Retina (tissue), 1 donor: ENCODE results near the gene KIAA1217.
"Not testable (repeated sequence)": the region's sequence is repeated elsewhere in the genome, so short reads cannot be mapped to it uniquely, and the experiment has no call there.

Experiments used
- DNase-seq: peaks from one replicate; pipeline ENCODE4 v3.0.0-alpha.2; 2016

Gene KIAA1217

GRCh38 chr10:24477915-24478314 is 269.0 kb downstream of the KIAA1217 start:
- DNase-seq: no peak

DNA sequence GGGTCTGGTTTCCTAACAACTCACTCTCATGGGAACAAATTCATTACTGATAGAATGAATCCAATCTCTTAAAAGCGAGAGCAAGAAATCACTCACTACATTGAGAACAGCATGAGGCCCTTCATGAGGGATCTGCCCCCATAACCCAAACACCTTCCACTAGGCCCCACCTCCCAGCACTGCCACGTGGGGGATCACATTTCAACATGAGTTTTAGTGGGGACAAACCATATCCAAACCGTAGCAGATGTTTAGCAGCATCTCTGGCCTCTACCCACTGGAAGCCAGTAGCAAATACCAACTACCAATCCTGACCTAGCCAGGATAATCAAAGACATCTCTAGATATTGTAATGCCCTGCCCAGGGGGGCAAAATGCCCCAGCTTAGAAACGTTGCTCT is 270.9 kb downstream of the KIAA1217 start:
- DNase-seq: no peak

DNA sequence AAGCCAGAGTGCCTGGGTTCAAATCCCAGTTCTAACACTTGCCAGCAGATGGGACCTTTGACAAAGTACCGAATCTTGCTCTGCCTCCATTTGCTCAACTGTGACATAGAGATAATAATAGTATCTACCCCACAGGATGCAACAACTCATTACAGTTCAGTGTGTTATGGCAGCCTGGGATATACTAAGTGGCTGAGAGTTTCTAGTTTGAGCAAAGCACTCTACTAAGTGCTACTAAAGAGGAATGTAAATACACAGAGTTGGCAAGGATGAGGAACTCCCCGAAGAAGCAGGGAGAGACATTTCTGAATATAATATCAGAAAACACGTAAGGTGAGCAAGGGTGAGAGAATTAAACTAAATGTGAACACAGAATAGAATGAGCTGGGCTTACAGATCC is 271.5 kb downstream of the KIAA1217 start:
- DNase-seq: no peak

GRCh38 chr10:24481241-24481640 is 272.3 kb downstream of the KIAA1217 start:
- no peak for DNase-seq

- not testable (repeated sequence) for DNase-seq
Observed at GRCh38 chr10:24482713-24483112, 273.8 kb downstream of the KIAA1217 start.

- DNase-seq: no peak
Observed at GRCh38 chr10:24483701-24484100, 274.8 kb downstream of the KIAA1217 start.

- DNase-seq: no peak
Observed at GRCh38 chr10:24484771-24485170, 275.8 kb downstream of the KIAA1217 start.

DNA sequence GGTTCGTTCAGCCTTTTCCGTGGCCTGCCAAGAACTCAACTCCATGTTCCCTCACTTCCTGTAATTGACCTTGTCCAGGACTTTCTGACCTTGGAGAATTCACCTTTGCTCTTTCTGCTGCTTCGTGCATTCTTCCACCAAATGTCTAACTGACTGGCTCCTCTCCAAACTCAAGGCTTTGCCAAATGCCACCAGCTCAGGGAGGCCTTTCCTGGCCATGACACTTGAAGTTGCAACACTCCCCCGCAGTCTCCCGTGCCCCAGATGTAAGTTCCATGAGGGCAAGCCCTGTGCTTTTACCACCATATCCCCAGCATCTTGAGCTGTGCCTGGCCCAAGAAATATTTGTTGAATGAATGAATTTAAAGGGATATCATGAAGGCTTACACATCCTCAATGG is 276.4 kb downstream of the KIAA1217 start:
- DNase-seq: no peak

DNA sequence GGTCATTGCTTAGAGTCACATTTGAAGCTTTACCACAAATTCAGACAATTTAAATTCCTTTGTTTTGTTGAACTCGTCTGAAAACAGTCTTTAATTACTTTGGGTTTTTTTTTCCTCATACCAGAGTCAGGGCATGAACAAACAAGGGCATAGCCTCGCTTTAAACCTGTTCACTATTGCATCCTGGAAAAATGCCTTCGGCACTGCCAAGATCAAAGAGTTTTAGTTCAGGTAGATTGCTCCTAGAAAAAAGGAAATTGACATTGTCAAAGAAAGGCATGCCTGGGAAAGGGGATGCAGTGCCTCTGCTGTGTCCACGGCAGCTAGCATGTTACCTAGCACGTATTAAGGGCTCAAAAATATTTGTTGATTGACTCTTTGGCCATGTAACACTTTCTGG is 279.7 kb downstream of the KIAA1217 start:
- DNase-seq: no peak

DNA sequence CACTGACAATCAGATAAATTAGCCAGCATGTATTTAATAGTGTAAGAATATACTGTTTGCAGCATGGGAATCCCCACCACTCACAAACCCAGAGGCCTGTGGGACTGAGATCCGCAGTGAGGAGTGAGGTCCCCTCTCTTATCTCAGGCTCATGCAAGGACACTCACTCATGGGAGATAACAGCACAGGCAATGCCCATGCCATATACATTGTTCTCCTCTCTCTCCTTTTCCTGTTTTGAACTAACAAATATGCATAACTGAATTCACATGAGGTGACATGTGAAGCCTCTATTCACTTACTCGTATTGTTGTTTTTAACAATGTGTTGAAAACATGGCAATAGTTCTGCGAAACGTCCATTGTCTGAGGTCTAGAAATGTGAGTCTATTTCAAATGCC is 284.2 kb downstream of the KIAA1217 start:
- DNase-seq: no peak

GRCh38 chr10:24494236-24494635 is 285.3 kb downstream of the KIAA1217 start:
- no peak for DNase-seq

DNA sequence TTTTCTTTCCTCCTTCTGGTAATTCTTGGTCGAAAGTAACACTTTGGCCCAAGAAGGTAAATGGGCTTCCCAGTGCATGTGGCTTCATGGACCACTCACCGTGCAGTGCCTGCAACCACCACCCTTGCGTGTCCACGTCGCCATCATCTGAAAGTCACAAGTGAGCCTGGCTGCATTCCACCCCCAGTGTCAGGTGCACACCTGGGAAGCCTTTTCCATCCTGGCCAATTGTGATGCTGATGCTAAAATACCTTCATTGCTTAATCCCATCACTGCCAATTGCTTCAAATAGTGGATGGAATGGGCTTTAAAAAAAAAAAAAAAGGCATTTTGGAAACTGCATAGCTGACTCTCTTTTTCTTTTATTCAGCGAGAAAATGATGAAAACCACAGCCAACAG is 285.8 kb downstream of the KIAA1217 start:
- no peak for DNase-seq

- DNase-seq: no peak
Observed at GRCh38 chr10:24495666-24496460, 286.9 kb downstream of the KIAA1217 start.

DNA sequence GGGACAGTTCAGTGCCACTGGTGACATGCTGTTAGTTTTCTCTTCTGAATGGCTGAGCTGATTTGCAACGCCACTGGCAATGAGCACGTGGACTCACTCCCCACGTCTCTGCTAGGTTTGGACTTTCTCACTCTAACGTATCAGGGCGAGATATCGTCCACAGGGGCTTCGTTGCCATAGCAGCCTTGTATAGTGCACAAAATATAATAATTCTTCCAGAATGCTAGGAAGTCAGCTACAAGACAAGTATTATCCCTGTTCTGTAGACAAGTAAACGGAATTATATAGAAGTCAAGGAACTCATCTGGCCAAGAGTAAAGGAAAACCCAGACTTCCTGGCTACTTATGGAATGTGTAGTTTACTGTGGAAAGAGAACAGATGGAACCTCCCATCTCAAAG is 288.0 kb downstream of the KIAA1217 start:
- peak; percentile 20 for DNase-seq

DNA sequence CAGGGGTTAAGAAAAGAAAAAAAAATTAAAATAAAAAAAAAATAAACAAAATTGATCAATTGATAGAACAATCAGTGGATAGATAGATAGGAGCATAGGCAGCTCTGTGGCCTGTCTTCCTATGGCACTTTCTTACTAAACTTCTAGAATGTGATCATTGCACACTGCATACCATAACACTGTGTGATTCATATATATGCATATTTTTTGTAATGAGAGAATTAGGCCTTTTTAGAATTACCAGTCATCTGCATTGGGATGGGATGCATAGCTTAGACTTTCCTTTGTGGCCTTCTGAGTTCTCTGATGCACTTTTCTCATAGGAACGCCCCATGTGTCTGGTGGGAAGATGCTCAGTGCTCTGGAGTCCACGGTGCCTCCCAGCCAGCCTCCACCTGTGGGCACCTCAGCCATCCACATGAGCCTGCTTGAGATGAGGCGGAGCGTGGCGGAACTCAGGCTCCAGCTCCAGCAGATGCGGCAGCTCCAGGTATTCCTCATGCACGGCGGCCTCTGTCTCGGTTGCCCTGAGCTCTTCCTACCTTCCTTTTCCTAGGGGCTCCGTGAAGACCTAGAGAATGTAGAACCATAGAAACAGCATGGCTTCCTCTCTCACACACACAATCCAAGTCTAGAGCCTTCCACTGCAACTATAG is 292.2 kb downstream of the KIAA1217 start:
- no peak for DNase-seq

GRCh38 chr10:24502006-24502405 is 293.1 kb downstream of the KIAA1217 start:
- DNase-seq: no peak

GRCh38 chr10:24502801-24503460 is 294.0 kb downstream of the KIAA1217 start:
- no peak for DNase-seq

DNA sequence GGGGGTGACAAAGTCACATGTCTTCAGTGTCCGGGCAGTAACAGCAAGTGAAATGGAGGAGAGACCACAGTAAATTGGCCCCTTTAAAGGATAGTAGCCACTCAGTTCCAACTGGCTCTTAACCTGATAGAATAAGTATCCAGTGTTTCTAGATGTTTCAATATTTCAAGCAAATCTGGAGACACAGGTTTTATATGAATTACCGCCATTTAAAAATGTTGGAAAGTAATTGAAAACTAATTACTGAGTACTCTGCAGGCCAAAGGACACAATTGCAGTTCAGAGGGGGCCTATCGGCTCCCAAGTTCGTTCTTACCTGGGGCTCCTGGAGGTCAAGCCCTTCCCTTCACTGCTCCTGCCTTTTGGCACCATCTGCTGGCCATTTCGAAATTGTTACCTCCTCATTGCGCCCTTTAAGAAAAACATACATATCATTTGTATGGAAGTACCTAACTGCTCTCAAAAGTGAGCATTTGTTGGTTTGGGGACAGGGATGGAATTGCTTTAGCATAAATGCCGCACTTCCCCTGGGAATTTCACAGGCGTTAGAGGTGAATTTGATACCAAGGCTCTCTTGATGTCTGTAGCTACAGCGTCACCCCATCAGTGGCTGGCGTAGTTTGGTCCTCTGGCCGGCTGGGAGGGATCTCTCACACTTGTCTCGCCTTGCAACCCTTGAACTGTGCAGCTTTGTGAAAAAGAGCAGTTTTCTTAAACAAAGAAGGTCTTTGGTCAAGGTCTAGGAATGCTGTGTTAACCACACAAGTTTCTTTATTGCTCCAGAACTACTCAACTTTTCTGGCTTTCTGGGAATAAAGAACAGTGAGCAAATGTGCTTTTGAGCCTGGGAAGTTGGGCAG is 294.8 kb downstream of the KIAA1217 start:
- peak; percentile 62 for DNase-seq

DNA sequence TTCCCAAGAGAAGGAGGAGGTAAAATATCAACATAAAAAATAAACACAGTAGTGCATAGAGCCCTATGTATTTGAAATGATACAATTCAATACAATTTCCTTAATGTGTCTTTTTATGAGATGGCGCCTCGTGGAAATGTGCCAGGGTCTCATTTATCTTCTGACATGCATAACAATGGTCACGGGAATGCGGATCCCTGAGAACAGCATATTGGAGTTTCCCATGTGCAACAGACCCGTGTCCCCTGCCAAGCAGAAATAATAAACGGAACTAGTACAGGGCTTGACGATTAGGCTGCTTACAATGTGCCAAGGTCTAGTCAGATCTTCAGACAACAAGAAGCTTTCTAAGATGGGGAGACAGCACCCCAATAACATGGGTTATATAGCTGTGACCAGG is 296.8 kb downstream of the KIAA1217 start:
- DNase-seq: no peak

- no peak for DNase-seq
Observed at GRCh38 chr10:24513155-24513554, 304.2 kb downstream of the KIAA1217 start.

- no peak for DNase-seq
Observed at GRCh38 chr10:24515481-24515880, 306.5 kb downstream of the KIAA1217 start.

GRCh38 chr10:24518411-24518810 is 309.5 kb downstream of the KIAA1217 start:
- no peak for DNase-seq

DNA sequence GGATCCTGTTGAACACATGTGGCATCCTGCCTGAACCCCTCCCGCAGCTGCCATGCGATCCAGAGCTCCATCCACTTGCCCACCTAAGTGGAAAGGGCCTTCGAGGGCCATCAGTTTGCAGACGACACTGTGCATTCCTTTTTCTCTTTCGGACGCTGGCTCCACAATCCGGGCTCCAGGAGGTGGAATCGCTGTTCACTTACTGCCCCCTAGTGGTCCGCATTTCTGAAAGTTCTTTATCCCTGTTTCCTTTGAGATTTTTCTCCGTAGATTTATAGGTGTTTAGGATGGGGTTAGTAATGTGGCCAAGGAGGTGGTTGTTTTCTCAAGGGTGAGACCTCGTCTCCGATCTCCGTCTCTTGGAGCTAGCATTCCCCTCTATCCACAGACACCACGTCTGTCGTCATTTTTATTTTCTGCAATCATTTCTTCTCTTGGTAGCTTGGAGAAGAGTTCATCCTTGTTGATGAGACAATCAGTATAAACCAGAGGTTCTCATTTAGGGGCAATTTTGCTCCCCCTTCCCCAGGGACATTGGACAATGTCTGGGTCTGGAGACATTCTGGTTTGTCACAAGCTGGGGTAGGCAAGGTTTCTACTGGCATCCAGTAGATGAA is 310.2 kb downstream of the KIAA1217 start:
- DNase-seq: peak; percentile 76
